ENCODE data around the gene IL3RA. TPM values are rescaled to one million over a fixed set of nuclear protein-coding genes. Genes with fewer than 3 reads are reported as not detected.

Gene IL3RA
- total and polyA plus RNA-seq, 4 donors, result 0.33 to 1.7 (median 1.0) TPM

DNA sequence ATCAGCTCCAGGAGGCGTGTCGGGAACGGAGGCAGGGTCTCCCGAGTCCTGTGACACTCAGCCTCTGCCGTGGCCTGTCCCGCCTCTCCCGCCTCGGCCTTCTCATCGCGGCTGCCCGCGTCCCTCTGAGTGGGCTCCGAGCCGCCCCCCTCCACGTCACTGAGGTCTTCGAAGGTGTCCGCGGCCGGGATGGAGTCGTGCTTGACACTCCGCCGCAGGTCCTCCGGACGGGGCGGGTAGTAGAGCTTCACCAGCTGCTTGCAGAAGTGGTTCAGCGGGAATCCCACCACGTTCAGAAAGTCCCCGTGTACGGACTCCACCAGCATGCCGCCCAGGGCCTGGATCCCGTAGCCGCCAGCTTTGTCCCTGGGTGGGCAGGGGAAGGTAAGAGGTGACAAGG, 91.2 kb downstream of the IL3RA start:
- no peaks in the 10 kb centered on the region for H3K27me3 ChIP-seq (ENCODE audit: control insufficient read depth in 4 of 4, insufficient read depth in 4 of 4, low read length in 3 of 4)
- no peak overlapping the region for H3K27ac ChIP-seq (ENCODE audit: low read depth in 1 of 2, low read length in 2 of 2)
- peaks cover 0 to under 1% (median 0%) of the 10 kb centered on the region in 4 donors for H3K9me3 ChIP-seq (ENCODE audit: control insufficient read depth in 4 of 4, low read length in 3 of 4)
- 98% methylated on average over 32 of the region's 32 CpGs for WGBS
- TF ChIP-seq HNF4G (IDR thresholded peaks at IDR 0.05) (no peak), SP1 (IDR thresholded peaks at IDR 0.05) (no peak), YY1 (IDR thresholded peaks at IDR 0.05) (no peak), RXRA (IDR thresholded peaks at IDR 0.05) (no peak), FOXA2 (IDR thresholded peaks at IDR 0.05) (no peak), FOXA1 (IDR thresholded peaks at IDR 0.05) (no peak), TAF1 (conservative IDR thresholded peaks at IDR 0.05) (no peak), NR2F2 (IDR thresholded peaks at IDR 0.05) (no peak), EGR1 (IDR thresholded peaks at IDR 0.05; ENCODE audit: low read depth in 2 of 2) (no peak), HNF4A (conservative IDR thresholded peaks at IDR 0.05) (no peak), GABPA (IDR thresholded peaks at IDR 0.05 in 1 of 2, conservative IDR thresholded peaks at IDR 0.05 in 1 of 2) (no peak)
- TF ChIP-seq, protein P1, sequence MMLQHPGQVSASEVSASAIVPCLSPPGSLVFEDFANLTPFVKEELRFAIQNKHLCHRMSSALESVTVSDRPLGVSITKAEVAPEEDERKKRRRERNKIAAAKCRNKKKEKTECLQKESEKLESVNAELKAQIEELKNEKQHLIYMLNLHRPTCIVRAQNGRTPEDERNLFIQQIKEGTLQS (IDR thresholded peaks at IDR 0.05), result no peak
- TF ChIP-seq, protein P2, sequence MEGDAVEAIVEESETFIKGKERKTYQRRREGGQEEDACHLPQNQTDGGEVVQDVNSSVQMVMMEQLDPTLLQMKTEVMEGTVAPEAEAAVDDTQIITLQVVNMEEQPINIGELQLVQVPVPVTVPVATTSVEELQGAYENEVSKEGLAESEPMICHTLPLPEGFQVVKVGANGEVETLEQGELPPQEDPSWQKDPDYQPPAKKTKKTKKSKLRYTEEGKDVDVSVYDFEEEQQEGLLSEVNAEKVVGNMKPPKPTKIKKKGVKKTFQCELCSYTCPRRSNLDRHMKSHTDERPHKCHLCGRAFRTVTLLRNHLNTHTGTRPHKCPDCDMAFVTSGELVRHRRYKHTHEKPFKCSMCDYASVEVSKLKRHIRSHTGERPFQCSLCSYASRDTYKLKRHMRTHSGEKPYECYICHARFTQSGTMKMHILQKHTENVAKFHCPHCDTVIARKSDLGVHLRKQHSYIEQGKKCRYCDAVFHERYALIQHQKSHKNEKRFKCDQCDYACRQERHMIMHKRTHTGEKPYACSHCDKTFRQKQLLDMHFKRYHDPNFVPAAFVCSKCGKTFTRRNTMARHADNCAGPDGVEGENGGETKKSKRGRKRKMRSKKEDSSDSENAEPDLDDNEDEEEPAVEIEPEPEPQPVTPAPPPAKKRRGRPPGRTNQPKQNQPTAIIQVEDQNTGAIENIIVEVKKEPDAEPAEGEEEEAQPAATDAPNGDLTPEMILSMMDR (IDR thresholded peaks at IDR 0.05; ENCODE audit: low read depth, low read length, missing input control), result no peak
- TF ChIP-seq, protein P3, sequence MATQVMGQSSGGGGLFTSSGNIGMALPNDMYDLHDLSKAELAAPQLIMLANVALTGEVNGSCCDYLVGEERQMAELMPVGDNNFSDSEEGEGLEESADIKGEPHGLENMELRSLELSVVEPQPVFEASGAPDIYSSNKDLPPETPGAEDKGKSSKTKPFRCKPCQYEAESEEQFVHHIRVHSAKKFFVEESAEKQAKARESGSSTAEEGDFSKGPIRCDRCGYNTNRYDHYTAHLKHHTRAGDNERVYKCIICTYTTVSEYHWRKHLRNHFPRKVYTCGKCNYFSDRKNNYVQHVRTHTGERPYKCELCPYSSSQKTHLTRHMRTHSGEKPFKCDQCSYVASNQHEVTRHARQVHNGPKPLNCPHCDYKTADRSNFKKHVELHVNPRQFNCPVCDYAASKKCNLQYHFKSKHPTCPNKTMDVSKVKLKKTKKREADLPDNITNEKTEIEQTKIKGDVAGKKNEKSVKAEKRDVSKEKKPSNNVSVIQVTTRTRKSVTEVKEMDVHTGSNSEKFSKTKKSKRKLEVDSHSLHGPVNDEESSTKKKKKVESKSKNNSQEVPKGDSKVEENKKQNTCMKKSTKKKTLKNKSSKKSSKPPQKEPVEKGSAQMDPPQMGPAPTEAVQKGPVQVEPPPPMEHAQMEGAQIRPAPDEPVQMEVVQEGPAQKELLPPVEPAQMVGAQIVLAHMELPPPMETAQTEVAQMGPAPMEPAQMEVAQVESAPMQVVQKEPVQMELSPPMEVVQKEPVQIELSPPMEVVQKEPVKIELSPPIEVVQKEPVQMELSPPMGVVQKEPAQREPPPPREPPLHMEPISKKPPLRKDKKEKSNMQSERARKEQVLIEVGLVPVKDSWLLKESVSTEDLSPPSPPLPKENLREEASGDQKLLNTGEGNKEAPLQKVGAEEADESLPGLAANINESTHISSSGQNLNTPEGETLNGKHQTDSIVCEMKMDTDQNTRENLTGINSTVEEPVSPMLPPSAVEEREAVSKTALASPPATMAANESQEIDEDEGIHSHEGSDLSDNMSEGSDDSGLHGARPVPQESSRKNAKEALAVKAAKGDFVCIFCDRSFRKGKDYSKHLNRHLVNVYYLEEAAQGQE (IDR thresholded peaks at IDR 0.05), result no peak
- TF ChIP-seq, protein P4, sequence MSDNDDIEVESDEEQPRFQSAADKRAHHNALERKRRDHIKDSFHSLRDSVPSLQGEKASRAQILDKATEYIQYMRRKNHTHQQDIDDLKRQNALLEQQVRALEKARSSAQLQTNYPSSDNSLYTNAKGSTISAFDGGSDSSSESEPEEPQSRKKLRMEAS (IDR thresholded peaks at IDR 0.05), result no peak
- no peak for DNase-seq (ENCODE audit: low spot score)
- H3K4me3 ChIP-seq (ENCODE audit: low read depth in 1 of 3, low read length in 3 of 3), result no peak overlapping the region
- H3K9ac ChIP-seq (ENCODE audit: low read depth in 1 of 2, low read length in 2 of 2), result no peak overlapping the region
- peaks cover 8 to 25% (median 11%) of the 10 kb centered on the region in 4 donors for H3K36me3 ChIP-seq (ENCODE audit: control insufficient read depth in 4 of 4, insufficient read depth in 3 of 4, low read depth in 1 of 4, low read length in 3 of 4)
- H3K4me1 ChIP-seq (ENCODE audit: control insufficient read depth in 4 of 4, insufficient read depth in 4 of 4, low read length in 3 of 4), result no peaks in the 10 kb centered on the region

DNA sequence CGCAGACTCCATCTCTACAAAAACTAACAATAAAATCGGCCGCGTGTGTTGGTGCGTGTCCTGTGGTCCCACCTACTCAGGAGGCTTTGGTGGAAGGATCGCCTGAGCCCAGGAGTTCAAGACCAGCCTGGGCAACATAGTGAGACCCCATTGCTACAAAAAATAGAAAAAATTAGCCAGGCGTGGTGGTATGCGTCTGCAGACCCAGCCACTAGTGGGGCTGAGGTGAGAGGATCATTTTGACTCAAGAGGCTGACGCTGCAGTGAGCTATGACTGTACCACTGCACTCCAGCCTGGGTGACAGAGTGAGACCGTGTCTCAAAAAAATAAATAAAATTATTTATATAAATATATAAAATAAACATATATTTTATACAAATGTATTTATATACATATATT, 93.9 kb downstream of the IL3RA start:
- H3K36me3 ChIP-seq (ENCODE audit: control insufficient read depth in 4 of 4, insufficient read depth in 3 of 4, low read depth in 1 of 4, low read length in 3 of 4), result peaks cover 6 to 29% (median 10%) of the 10 kb centered on the region in 4 donors
- H3K4me3 ChIP-seq (ENCODE audit: low read depth in 1 of 3, low read length in 3 of 3), result no peak overlapping the region
- H3K9ac ChIP-seq (ENCODE audit: low read depth in 1 of 2, low read length in 2 of 2), result no peak overlapping the region
- no peak for TF ChIP-seq HNF4A (conservative IDR thresholded peaks at IDR 0.05)
- TF ChIP-seq SP1 (IDR thresholded peaks at IDR 0.05), result no peak
- TF ChIP-seq FOXA1 (IDR thresholded peaks at IDR 0.05), result no peak
- TF ChIP-seq NR2F2 (IDR thresholded peaks at IDR 0.05), result no peak
- TF ChIP-seq, protein P4 (IDR thresholded peaks at IDR 0.05), result no peak
- TF ChIP-seq, protein P3 (IDR thresholded peaks at IDR 0.05), result no peak
- TF ChIP-seq GABPA (IDR thresholded peaks at IDR 0.05 in 1 of 2, conservative IDR thresholded peaks at IDR 0.05 in 1 of 2), result no peak
- TF ChIP-seq EGR1 (IDR thresholded peaks at IDR 0.05; ENCODE audit: low read depth in 2 of 2), result no peak
- no peak for TF ChIP-seq HNF4G (IDR thresholded peaks at IDR 0.05)
- H3K27ac ChIP-seq (ENCODE audit: low read depth in 1 of 2, low read length in 2 of 2), result no peak overlapping the region
- H3K27me3 ChIP-seq (ENCODE audit: control insufficient read depth in 4 of 4, insufficient read depth in 4 of 4, low read length in 3 of 4), result no peaks in the 10 kb centered on the region
- no peak for DNase-seq (ENCODE audit: low spot score)
- H3K9me3 ChIP-seq (ENCODE audit: control insufficient read depth in 4 of 4, low read length in 3 of 4), result no peaks in the 10 kb centered on the region
- H3K4me1 ChIP-seq (ENCODE audit: control insufficient read depth in 4 of 4, insufficient read depth in 4 of 4, low read length in 3 of 4), result no peaks in the 10 kb centered on the region
- WGBS, result 95% methylated on average over 10 of the region's 10 CpGs
